ENCODE results near the gene ATP10A. TPM values are rescaled to one million over a fixed set of nuclear protein-coding genes. Genes with fewer than 3 reads are reported as not detected.

Gene ATP10A
- total and polyA plus RNA-seq, 5 donors from 2014 or later: 2.8 to 16.1 (median 5.5) TPM

- peaks cover 19% of the 10 kb centered on the region for H3K36me3 Mint-ChIP-seq
- Histone ChIP-seq H3K4me3 (ENCODE audit: low read depth, low read length) (no peak overlapping the region), H3K36me3 (ENCODE audit: control insufficient read depth, insufficient read depth, low read length) (no peaks in the 10 kb centered on the region), H3K27me3 (ENCODE audit: control insufficient read depth, insufficient read depth, low read length) (no peaks in the 10 kb centered on the region), H3K9me3 (ENCODE audit: control insufficient read depth in 2 of 2, low read length in 2 of 2) (no peaks in the 10 kb centered on the region), H3K27ac (ENCODE audit: insufficient read depth, low read length, poor library complexity, severe bottlenecking) (no peak overlapping the region), H3K4me1 (ENCODE audit: control insufficient read depth, insufficient read depth, low read length, poor library complexity, severe bottlenecking) (peaks cover 3% of the 10 kb centered on the region)
- DNase-seq (no peak), ATAC-seq (ENCODE audit: low read depth in 2 of 2) (no peak)
- H3K4me1 Mint-ChIP-seq: peaks cover 5 to 39% (median 21%) of the 10 kb centered on the region in 4 donors
- H3K4me3 Mint-ChIP-seq: no peak overlapping the region
- H3K9me3 Mint-ChIP-seq: peaks cover 0 to 10% (median 4%) of the 10 kb centered on the region in 7 donors
- no peak overlapping the region for H3K27ac Mint-ChIP-seq
- no peaks in the 10 kb centered on the region for H3K27me3 Mint-ChIP-seq
These were observed 32.2 kb downstream of the ATP10A start for GRCh38 chr15:25830844-25831451.

- no peak overlapping the region for H3K4me3 Mint-ChIP-seq
- H3K27ac Mint-ChIP-seq: no peak overlapping the region
- ATAC-seq (ENCODE audit: low read depth in 2 of 2) (no peak), DNase-seq (no peak)
- no peaks in the 10 kb centered on the region for H3K27me3 Mint-ChIP-seq
- Histone ChIP-seq H3K27me3 (ENCODE audit: control insufficient read depth, insufficient read depth, low read length) (no peaks in the 10 kb centered on the region), H3K4me3 (ENCODE audit: low read depth, low read length) (no peak overlapping the region), H3K9me3 (ENCODE audit: control insufficient read depth in 2 of 2, low read length in 2 of 2) (no peaks in the 10 kb centered on the region), H3K4me1 (ENCODE audit: control insufficient read depth, insufficient read depth, low read length, poor library complexity, severe bottlenecking) (peaks cover 9% of the 10 kb centered on the region), H3K36me3 (ENCODE audit: control insufficient read depth, insufficient read depth, low read length) (no peaks in the 10 kb centered on the region), H3K27ac (ENCODE audit: insufficient read depth, low read length, poor library complexity, severe bottlenecking) (no peak overlapping the region)
- peaks cover 5 to 47% (median 25%) of the 10 kb centered on the region in 4 donors for H3K4me1 Mint-ChIP-seq
- peaks cover 0 to 16% (median 4%) of the 10 kb centered on the region in 7 donors for H3K9me3 Mint-ChIP-seq
- peaks cover 35% of the 10 kb centered on the region for H3K36me3 Mint-ChIP-seq
These were observed 34.1 kb downstream of the ATP10A start for GRCh38 chr15:25829073-25829472.

- H3K36me3 ChIP-seq (ENCODE audit: control insufficient read depth, insufficient read depth, low read length): no peaks in the 10 kb centered on the region
- no peak overlapping the region for H3K4me3 ChIP-seq (ENCODE audit: low read depth, low read length)
- H3K9me3 ChIP-seq (ENCODE audit: control insufficient read depth in 2 of 2, low read length in 2 of 2): no peaks in the 10 kb centered on the region
- H3K4me3 Mint-ChIP-seq: peak overlapping the region in 1 of 4 donors; percentile 21
- peaks cover 31% of the 10 kb centered on the region for H3K36me3 Mint-ChIP-seq
- peaks cover 16 to 56% (median 31%) of the 10 kb centered on the region in 4 donors for H3K4me1 Mint-ChIP-seq
- peaks cover 0 to 16% (median 4%) of the 10 kb centered on the region in 7 donors for H3K9me3 Mint-ChIP-seq
- no peak overlapping the region for H3K27ac ChIP-seq (ENCODE audit: insufficient read depth, low read length, poor library complexity, severe bottlenecking)
- H3K27ac Mint-ChIP-seq: peak overlapping the region in 1 of 3 donors; percentile 79
- DNase-seq: no peak
- H3K4me1 ChIP-seq (ENCODE audit: control insufficient read depth, insufficient read depth, low read length, poor library complexity, severe bottlenecking): peaks cover 5% of the 10 kb centered on the region
- ATAC-seq (ENCODE audit: low read depth in 2 of 2): no peak
- H3K27me3 Mint-ChIP-seq: no peaks in the 10 kb centered on the region
- H3K27me3 ChIP-seq (ENCODE audit: control insufficient read depth, insufficient read depth, low read length): no peaks in the 10 kb centered on the region
These were observed 37.9 kb downstream of the ATP10A start for GRCh38 chr15:25825207-25825606.

GRCh38 chr15:25824618-25825017 is 38.5 kb downstream of the ATP10A start:
- no peaks in the 10 kb centered on the region for H3K27me3 Mint-ChIP-seq
- no peaks in the 10 kb centered on the region for H3K9me3 ChIP-seq (ENCODE audit: control insufficient read depth in 2 of 2, low read length in 2 of 2)
- H3K27ac Mint-ChIP-seq: peak overlapping the region in 1 of 3 donors; percentile 79
- H3K4me3 Mint-ChIP-seq: peak overlapping the region in 1 of 4 donors; percentile 39
- no peak for ATAC-seq (ENCODE audit: low read depth in 2 of 2)
- H3K27me3 ChIP-seq (ENCODE audit: control insufficient read depth, insufficient read depth, low read length): no peaks in the 10 kb centered on the region
- peaks cover 5% of the 10 kb centered on the region for H3K4me1 ChIP-seq (ENCODE audit: control insufficient read depth, insufficient read depth, low read length, poor library complexity, severe bottlenecking)
- H3K27ac ChIP-seq (ENCODE audit: insufficient read depth, low read length, poor library complexity, severe bottlenecking): no peak overlapping the region
- H3K36me3 Mint-ChIP-seq: peaks cover 33% of the 10 kb centered on the region
- H3K36me3 ChIP-seq (ENCODE audit: control insufficient read depth, insufficient read depth, low read length): no peaks in the 10 kb centered on the region
- peaks cover 16 to 53% (median 32%) of the 10 kb centered on the region in 4 donors for H3K4me1 Mint-ChIP-seq
- DNase-seq: no peak
- peaks cover 0 to 16% (median 4%) of the 10 kb centered on the region in 7 donors for H3K9me3 Mint-ChIP-seq
- no peak overlapping the region for H3K4me3 ChIP-seq (ENCODE audit: low read depth, low read length)

GRCh38 chr15:25812845-25813244 is 50.3 kb downstream of the ATP10A start:
- Histone ChIP-seq H3K4me3 (ENCODE audit: low read depth, low read length) (no peak overlapping the region), H3K4me1 (ENCODE audit: control insufficient read depth, insufficient read depth, low read length, poor library complexity, severe bottlenecking) (peaks cover 26% of the 10 kb centered on the region), H3K27ac (ENCODE audit: insufficient read depth, low read length, poor library complexity, severe bottlenecking) (no peak overlapping the region), H3K27me3 (ENCODE audit: control insufficient read depth, insufficient read depth, low read length) (no peaks in the 10 kb centered on the region), H3K36me3 (ENCODE audit: control insufficient read depth, insufficient read depth, low read length) (no peaks in the 10 kb centered on the region), H3K9me3 (ENCODE audit: control insufficient read depth in 2 of 2, low read length in 2 of 2) (no peaks in the 10 kb centered on the region)
- Mint-ChIP-seq H3K9me3 (peaks cover 0 to 1% (median 0%) of the 10 kb centered on the region in 7 donors), H3K4me1 (peaks cover 6 to 65% (median 26%) of the 10 kb centered on the region in 4 donors), H3K27ac (peak overlapping the region; percentile 20 to 77 (median 76)), H3K36me3 (peaks cover 4% of the 10 kb centered on the region), H3K27me3 (no peaks in the 10 kb centered on the region), H3K4me3 (no peak overlapping the region)
- no peak for DNase-seq
- ATAC-seq (ENCODE audit: low read depth in 2 of 2): no peak

GRCh38 chr15:25812073-25812472 is 51.1 kb downstream of the ATP10A start:
- H3K4me1 ChIP-seq (ENCODE audit: control insufficient read depth, insufficient read depth, low read length, poor library complexity, severe bottlenecking): peaks cover 26% of the 10 kb centered on the region
- H3K27ac Mint-ChIP-seq: peak overlapping the region in 2 of 3 donors; percentile 32 to 77
- no peak for ATAC-seq (ENCODE audit: low read depth in 2 of 2)

GRCh38 chr15:25811481-25811906 is 51.6 kb downstream of the ATP10A start:
- peaks cover 6 to 67% (median 27%) of the 10 kb centered on the region in 4 donors for H3K4me1 Mint-ChIP-seq
- DNase-seq: peak in 1 of 3 donors; percentile 10
- H3K27ac Mint-ChIP-seq: peak overlapping the region; percentile 32 to 81 (median 77)
- H3K36me3 ChIP-seq (ENCODE audit: control insufficient read depth, insufficient read depth, low read length): no peaks in the 10 kb centered on the region
- H3K4me1 ChIP-seq (ENCODE audit: control insufficient read depth, insufficient read depth, low read length, poor library complexity, severe bottlenecking): peaks cover 26% of the 10 kb centered on the region
- no peaks in the 10 kb centered on the region for H3K9me3 Mint-ChIP-seq
- peaks cover 4% of the 10 kb centered on the region for H3K36me3 Mint-ChIP-seq
- no peak overlapping the region for H3K4me3 ChIP-seq (ENCODE audit: low read depth, low read length)
- H3K4me3 Mint-ChIP-seq: peak overlapping the region in 1 of 4 donors; percentile 62
- no peaks in the 10 kb centered on the region for H3K27me3 ChIP-seq (ENCODE audit: control insufficient read depth, insufficient read depth, low read length)
- ATAC-seq (ENCODE audit: low read depth in 2 of 2): no peak
- no peaks in the 10 kb centered on the region for H3K27me3 Mint-ChIP-seq
- H3K9me3 ChIP-seq (ENCODE audit: control insufficient read depth in 2 of 2, low read length in 2 of 2): no peaks in the 10 kb centered on the region
- no peak overlapping the region for H3K27ac ChIP-seq (ENCODE audit: insufficient read depth, low read length, poor library complexity, severe bottlenecking)

More at GRCh38 chr15:25812073-25812472, 51.1 kb downstream of the ATP10A start:
- peaks cover 4% of the 10 kb centered on the region for H3K36me3 Mint-ChIP-seq
- peak overlapping the region in 1 of 4 donors; percentile 62 for H3K4me3 Mint-ChIP-seq
- H3K9me3 Mint-ChIP-seq: no peaks in the 10 kb centered on the region
- Histone ChIP-seq H3K4me3 (ENCODE audit: low read depth, low read length) (no peak overlapping the region), H3K27me3 (ENCODE audit: control insufficient read depth, insufficient read depth, low read length) (no peaks in the 10 kb centered on the region), H3K9me3 (ENCODE audit: control insufficient read depth in 2 of 2, low read length in 2 of 2) (no peaks in the 10 kb centered on the region), H3K27ac (ENCODE audit: insufficient read depth, low read length, poor library complexity, severe bottlenecking) (no peak overlapping the region), H3K36me3 (ENCODE audit: control insufficient read depth, insufficient read depth, low read length) (no peaks in the 10 kb centered on the region)
- no peaks in the 10 kb centered on the region for H3K27me3 Mint-ChIP-seq
- peak in 1 of 3 donors; percentile 18 for DNase-seq
- peaks cover 6 to 63% (median 25%) of the 10 kb centered on the region in 4 donors for H3K4me1 Mint-ChIP-seq
